ENCODE data around the gene SREBF2.

DNA sequence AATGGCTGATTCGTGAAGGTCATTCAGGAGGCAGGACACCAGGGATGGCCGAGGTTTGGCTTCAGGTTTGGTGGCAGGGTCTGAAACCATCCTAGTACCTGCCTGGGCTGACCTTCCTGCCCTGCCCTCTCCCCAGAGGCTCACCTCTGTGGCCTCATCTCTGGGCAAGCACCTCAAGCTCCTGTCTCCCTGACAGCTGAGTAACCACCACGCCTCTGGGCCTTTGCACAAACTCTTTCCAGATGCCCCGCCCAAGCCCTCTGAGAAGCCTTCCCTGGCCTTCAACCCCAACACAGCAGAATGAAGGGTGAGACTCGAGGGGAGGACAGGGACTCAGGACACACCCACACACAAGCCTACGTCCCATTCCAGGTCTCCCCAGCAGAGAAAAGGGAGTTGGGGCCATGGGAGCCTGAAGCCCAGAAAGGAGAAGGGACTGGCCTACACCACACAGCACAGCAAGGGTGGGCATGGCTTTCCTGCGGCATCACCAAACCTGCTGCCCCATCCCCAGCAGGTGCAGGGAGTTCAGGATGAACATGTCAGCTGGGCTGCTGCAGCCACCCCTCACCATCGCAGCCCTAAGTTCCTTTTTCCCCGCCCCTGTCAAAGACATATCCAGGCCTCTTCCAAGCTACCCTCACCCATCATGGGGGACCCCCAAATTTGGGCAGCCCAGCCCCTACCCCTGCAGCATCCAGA, 79.6 kb downstream of the SREBF2 start:
- TF ChIP-seq, protein P1, sequence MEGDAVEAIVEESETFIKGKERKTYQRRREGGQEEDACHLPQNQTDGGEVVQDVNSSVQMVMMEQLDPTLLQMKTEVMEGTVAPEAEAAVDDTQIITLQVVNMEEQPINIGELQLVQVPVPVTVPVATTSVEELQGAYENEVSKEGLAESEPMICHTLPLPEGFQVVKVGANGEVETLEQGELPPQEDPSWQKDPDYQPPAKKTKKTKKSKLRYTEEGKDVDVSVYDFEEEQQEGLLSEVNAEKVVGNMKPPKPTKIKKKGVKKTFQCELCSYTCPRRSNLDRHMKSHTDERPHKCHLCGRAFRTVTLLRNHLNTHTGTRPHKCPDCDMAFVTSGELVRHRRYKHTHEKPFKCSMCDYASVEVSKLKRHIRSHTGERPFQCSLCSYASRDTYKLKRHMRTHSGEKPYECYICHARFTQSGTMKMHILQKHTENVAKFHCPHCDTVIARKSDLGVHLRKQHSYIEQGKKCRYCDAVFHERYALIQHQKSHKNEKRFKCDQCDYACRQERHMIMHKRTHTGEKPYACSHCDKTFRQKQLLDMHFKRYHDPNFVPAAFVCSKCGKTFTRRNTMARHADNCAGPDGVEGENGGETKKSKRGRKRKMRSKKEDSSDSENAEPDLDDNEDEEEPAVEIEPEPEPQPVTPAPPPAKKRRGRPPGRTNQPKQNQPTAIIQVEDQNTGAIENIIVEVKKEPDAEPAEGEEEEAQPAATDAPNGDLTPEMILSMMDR (IDR thresholded peaks at IDR 0.05 in 2 of 3, conservative IDR thresholded peaks at IDR 0.05 in 1 of 3; ENCODE audit: borderline replicate concordance in 1 of 3, insufficient read depth in 1 of 3, low read depth in 2 of 3, low read length in 2 of 3) = no peak
- no peak for TF ChIP-seq EZH2 (IDR thresholded peaks at IDR 0.05)
- TF ChIP-seq CEBPB (IDR thresholded peaks at IDR 0.05; ENCODE audit: low read depth) = no peak
